Endothelial cell of umbilical vein (primary cell): ENCODE data around the gene SPACDR. TPM values are rescaled to one million over a fixed set of nuclear protein-coding genes. Genes with fewer than 3 reads are reported as not detected.

Source experiments
- BruUV-seq: library from RNA; stranded (reverse); fragments of 400-500 nt; replicated peaks from 2 replicates; lab custom pipeline; 2021; lab: Mats Ljungman, UMichigan
- CTCF ChIA-PET: fragments of 300-600, 350-600 bp; sonication (Branson Sonifier 250); formaldehyde crosslinking; loops from one replicate; lab custom pipeline; 2021; ENCODE audit warnings: antibody characterized with exemption, inconsistent platforms; lab: Charles Lee
- POLR2A ChIA-PET: fragments of 300-600, 350-600 bp; sonication (Branson Sonifier 250); formaldehyde crosslinking; loops from one replicate; lab custom pipeline; 2021; ENCODE audit warnings: antibody characterized with exemption, inconsistent platforms; lab: Charles Lee
- DNase-seq: peaks from one replicate; pipeline ENCODE4 v3.0.0-alpha.2; 2011; ENCODE audit warnings: low read depth, low spot score
- FAIRE-seq: peaks from 2 replicates; lab custom pipeline; 2011; peaks lifted over from hg19 to GRCh38; lab: Jason Lieb, UNC
- H2AFZ ChIP-seq: 2 replicates; pipeline ENCODE4 v1.6.0; 2012; ENCODE audit warnings: low read depth, low read length, control low read depth, inconsistent platforms
- H3K27ac ChIP-seq: 2 replicates; pipeline ENCODE4 v1.5.1; 2011; ENCODE audit warnings: low read depth, mild to moderate bottlenecking, control low read depth, low read length, moderate library complexity; ENCODE audit not compliant: insufficient read depth
- H3K27me3 ChIP-seq, 2 experiments: 2 replicates each; pipeline versions ENCODE4 v1.6.0 to v1.6.1; 2011; ENCODE audit warnings: low read length in 2 of 2, mixed read lengths in 1 of 2; ENCODE audit not compliant: control insufficient read depth in 2 of 2, insufficient read depth in 2 of 2
- H3K36me3 ChIP-seq, 2 experiments: 2 replicates in 1 of 2; 3 replicates in 1 of 2; pipeline ENCODE4 v1.5.1; 2011; ENCODE audit warnings: low read length in 2 of 2, mild to moderate bottlenecking in 1 of 2, moderate library complexity in 1 of 2; ENCODE audit not compliant: control insufficient read depth in 2 of 2, insufficient read depth in 2 of 2; ENCODE audit errors: extremely low read depth in 1 of 2
- H3K4me1 ChIP-seq: 3 replicates; pipeline ENCODE4 v1.5.1; 2011; ENCODE audit warnings: mild to moderate bottlenecking, low read length; ENCODE audit not compliant: control insufficient read depth, insufficient read depth; ENCODE audit errors: extremely low read depth
- H3K4me2 ChIP-seq: 2 replicates; pipeline ENCODE4 v1.6.1; 2011; ENCODE audit warnings: low read length, control low read depth, mixed read lengths; ENCODE audit not compliant: insufficient read depth
- H3K4me3 ChIP-seq, 3 experiments: fragments of 200-600 bp in 1 of 3; sonication (generic), shearing (Covaris generic) in 1 of 3; replicated peaks in 1 of 3; 2 replicates each; pipeline ENCODE4 v1.5.1; 2011 to 2016; ENCODE audit warnings: control low read depth in 3 of 3, low read length in 3 of 3, mild to moderate bottlenecking in 2 of 3, inconsistent platforms in 1 of 3, low read depth in 1 of 3, moderate library complexity in 1 of 3; ENCODE audit not compliant: insufficient read depth in 1 of 3
- H3K79me2 ChIP-seq: 2 replicates; pipeline ENCODE4 v1.6.0; 2012; ENCODE audit warnings: low read length, inconsistent platforms; ENCODE audit not compliant: control insufficient read depth, insufficient read depth
- H3K9ac ChIP-seq: replicated peaks from 2 replicates; pipeline ENCODE3; 2011; ENCODE audit warnings: low read length, control low read depth; ENCODE audit not compliant: insufficient read depth; ENCODE audit errors: extremely low read depth
- H3K9me1 ChIP-seq: replicated peaks from 3 replicates; pipeline ENCODE4 v1.6.0; 2011; ENCODE audit warnings: mild to moderate bottlenecking, low read length; ENCODE audit not compliant: control insufficient read depth, insufficient read depth; ENCODE audit errors: extremely low read depth
- H3K9me3 ChIP-seq: replicated peaks from 2 replicates; pipeline ENCODE4 v1.5.1; 2012; ENCODE audit warnings: low read length, inconsistent platforms; ENCODE audit not compliant: control insufficient read depth, insufficient read depth
- H4K20me1 ChIP-seq: replicated peaks from 2 replicates; pipeline ENCODE3; 2011; ENCODE audit warnings: mild to moderate bottlenecking, low read length; ENCODE audit not compliant: control insufficient read depth, insufficient read depth; ENCODE audit errors: extremely low read depth
- CTCF ChIP-seq, 2 donors: IDR thresholded peaks; 1 replicate in 1 of 2; 2 replicates in 1 of 2; pipeline ENCODE4 v1.5.1; 2011; ENCODE audit warnings: low read length in 2 of 2, mild to moderate bottlenecking in 2 of 2, moderate library complexity in 2 of 2, control low read depth in 1 of 2, inconsistent platforms in 1 of 2, low read depth in 1 of 2; ENCODE audit not compliant: insufficient read depth in 1 of 2; ENCODE audit errors: extremely low read depth in 1 of 2
- EZH2 ChIP-seq: IDR thresholded peaks from 2 replicates; pipeline ENCODE4 v1.6.1; 2012; ENCODE audit warnings: borderline replicate concordance, low read depth, mild to moderate bottlenecking, moderate library complexity, low read length, inconsistent platforms; ENCODE audit not compliant: severe bottlenecking
- FOS ChIP-seq: IDR thresholded peaks from 2 replicates; pipeline ENCODE4 v1.6.1; 2011; ENCODE audit warnings: mild to moderate bottlenecking, low read length, moderate library complexity, borderline replicate concordance; ENCODE audit not compliant: insufficient read depth
- GATA2 ChIP-seq: IDR thresholded peaks from 2 replicates; pipeline ENCODE4 v1.7.0; 2011; ENCODE audit warnings: low read depth, mild to moderate bottlenecking, moderate library complexity, mixed read lengths, low read length; ENCODE audit not compliant: insufficient read length, insufficient read depth
- JUN ChIP-seq: IDR thresholded peaks from 2 replicates; pipeline ENCODE4 v1.6.1; 2011; ENCODE audit warnings: borderline replicate concordance, low read depth; ENCODE audit not compliant: insufficient read length, insufficient read depth
- MAX ChIP-seq: IDR thresholded peaks from 2 replicates; pipeline ENCODE4 v1.6.1; 2011; ENCODE audit not compliant: insufficient read depth, insufficient read length
- MYC ChIP-seq: IDR thresholded peaks from one replicate; pipeline ENCODE4 v1.6.1; 2011; ENCODE audit warnings: mild to moderate bottlenecking, low read depth, low read length
- POLR2A ChIP-seq: IDR thresholded peaks from 2 replicates; pipeline ENCODE4 v1.6.1; 2012; ENCODE audit warnings: low read depth, mild to moderate bottlenecking, control low read depth, low read length
- POLR2AphosphoS5 ChIP-seq: IDR thresholded peaks from 2 replicates; pipeline ENCODE4 v1.6.1; 2012; ENCODE audit warnings: low read depth, mild to moderate bottlenecking, control low read depth, low read length, moderate library complexity; ENCODE audit not compliant: insufficient read depth
- dilution Hi-C: fragments of 300-500 bp; cut with MboI; formaldehyde crosslinking; loops from one replicate; pipeline ENCODE4 v1.15.0; 2019; ENCODE audit warnings: low sequenced_read_pairs; ENCODE audit not compliant: extremely low pct_ligation_motif_present
- intact Hi-C: fragments of 100-400 bp; cut with micrococcal nuclease; formaldehyde crosslinking; loops from one replicate; pipeline ENCODE4 v1.10.0; 2022
- polyA plus RNA-seq, 4 experiments: library from polyadenylated mRNA; depleted of rRNA in 3 of 4; stranded (reverse) in 3 of 4; unstranded in 1 of 4; fragments of >200 nt; gene quantifications; 2 replicates each; pipeline versions ENCODE4 v1.2.1 to v1.2.3, GENCODE V29; 2011 to 2012; ENCODE audit warnings: missing spikeins in 1 of 4
- total RNA-seq: library from RNA; stranded (reverse); gene quantifications from 2 replicates; pipeline ENCODE4 v1.2.3, GENCODE V29; 2021

The SPACDR gene
- total and polyA plus RNA-seq, 2 donors (not counting 3 experiments of a cell fraction or from before 2014, with no cell fraction given), result 1.6 to 4.1 TPM

GRCh38 chr7:100485471-100485876 is 21.4 kb upstream of the SPACDR start:
- Histone ChIP-seq H3K9ac (no peak overlapping the region), H3K9me1 (no peaks in the 10 kb centered on the region), H3K27ac (no peak overlapping the region), H3K27me3 (no peaks in the 10 kb centered on the region), H3K4me3 (no peak overlapping the region), H3K4me1 (peaks cover 12% of the 10 kb centered on the region), H3K79me2 (no peaks in the 10 kb centered on the region), H2AFZ (peak overlapping the region; percentile 34), H4K20me1 (no peaks in the 10 kb centered on the region), H3K4me2 (no peak overlapping the region), H3K36me3 (no peaks in the 10 kb centered on the region), H3K9me3 (no peaks in the 10 kb centered on the region)
- intact Hi-C loops, result no loop called here
- peak; percentile 4 for FAIRE-seq
- TF ChIP-seq POLR2AphosphoS5 (no peak), EZH2 (no peak), POLR2A (no peak), FOS (no peak), MYC (no peak)
- ChIA-PET CTCF (interaction anchor here (0.7 to 3.0 kb wide), 4 partner anchors 14 to 84 kb away, joined by 3 to 22 read pairs (median 3); no protein-coding TSS in a partner anchor), POLR2A (interaction anchor here (0.6 kb wide), 1 partner anchor 101 kb away, joined by 8 read pairs; the partner anchor contains the start of gene FBXO24)
- no peak for DNase-seq
- dilution Hi-C loops, result no loop called here
- BruUV-seq, result no TSS peak

- FAIRE-seq (no peak), DNase-seq (no peak)
- Histone ChIP-seq H3K27me3 (no peaks in the 10 kb centered on the region), H3K4me1 (peaks cover 12% of the 10 kb centered on the region), H3K79me2 (no peaks in the 10 kb centered on the region), H2AFZ (no peak overlapping the region), H3K9me1 (no peaks in the 10 kb centered on the region), H4K20me1 (no peaks in the 10 kb centered on the region), H3K4me3 (no peak overlapping the region), H3K36me3 (no peaks in the 10 kb centered on the region), H3K9ac (no peak overlapping the region), H3K27ac (no peak overlapping the region), H3K9me3 (no peaks in the 10 kb centered on the region), H3K4me2 (no peak overlapping the region)
- BruUV-seq, result no TSS peak
- ChIA-PET POLR2A (no interaction called here), CTCF (interaction anchor here (1.6 to 3.0 kb wide), 2 partner anchors 75 to 85 kb away, joined by 3 to 22 read pairs; no protein-coding TSS in a partner anchor)
- intact Hi-C loops, result no loop called here
- no peak for TF ChIP-seq POLR2AphosphoS5
- TF ChIP-seq JUN, result no peak
- no peak for TF ChIP-seq CTCF (IDR thresholded peaks at IDR 0.05; ENCODE audit: extremely low read depth in 1 of 2, insufficient read depth in 1 of 2, low read depth in 1 of 2, low read length in 2 of 2)
- TF ChIP-seq MAX, result no peak
- no peak for TF ChIP-seq FOS
- TF ChIP-seq GATA2, result no peak
- no peak for TF ChIP-seq EZH2
- no peak for TF ChIP-seq POLR2A
- no peak for TF ChIP-seq MYC
- dilution Hi-C loops, result no loop called here
Observed at GRCh38 chr7:100484673-100485045, 20.6 kb upstream of the SPACDR start.
